Measurements from ENCODE around the gene PLAC9.
"Not testable (repeated sequence)": the region's sequence is repeated elsewhere in the genome, so short reads cannot be mapped to it uniquely, and the experiment has no call there.

Gene PLAC9

GRCh38 chr10:80132299-80133139 is at the start of gene PLAC9:
TSS of gene PLAC9 (plus strand) at chr10:80132730. CDS start at chr10:80132763, 33 bp downstream.
- TF ChIP-seq CTCF (IDR thresholded peaks at IDR 0.05; ENCODE audit: insufficient read depth, missing control alignments), result no peak
- DNase-seq (ENCODE audit: insufficient read length, low spot score), result no peak
- no peak for FAIRE-seq

- no peak for TF ChIP-seq CTCF (IDR thresholded peaks at IDR 0.05; ENCODE audit: insufficient read depth, missing control alignments)
- DNase-seq (ENCODE audit: insufficient read length, low spot score), result no peak
These were observed 42.4 kb upstream of the PLAC9 start for GRCh38 chr10:80090121-80090520.

GRCh38 chr10:80094231-80094630 is 38.3 kb upstream of the PLAC9 start:
- DNase-seq (ENCODE audit: insufficient read length, low spot score), result no peak
- FAIRE-seq, result no peak
- TF ChIP-seq CTCF (IDR thresholded peaks at IDR 0.05; ENCODE audit: insufficient read depth, missing control alignments), result no peak

More at GRCh38 chr10:80090121-80090520, 42.4 kb upstream of the PLAC9 start:
- FAIRE-seq, result no peak

GRCh38 chr10:80098272-80098671 is 34.3 kb upstream of the PLAC9 start:
- DNase-seq (ENCODE audit: insufficient read length, low spot score); FAIRE-seq: not testable (repeated sequence)

GRCh38 chr10:80099295-80099694 is 33.2 kb upstream of the PLAC9 start:
- not testable (repeated sequence) for FAIRE-seq; DNase-seq (ENCODE audit: insufficient read length, low spot score)

GRCh38 chr10:80100116-80100515 is 32.4 kb upstream of the PLAC9 start:
- no peak for DNase-seq (ENCODE audit: insufficient read length, low spot score)
- no peak for TF ChIP-seq CTCF (IDR thresholded peaks at IDR 0.05; ENCODE audit: insufficient read depth, missing control alignments)
- FAIRE-seq, result no peak

GRCh38 chr10:80100861-80101695 is 31.5 kb upstream of the PLAC9 start:
- no peak for TF ChIP-seq CTCF (IDR thresholded peaks at IDR 0.05; ENCODE audit: insufficient read depth, missing control alignments)
- FAIRE-seq (no peak), DNase-seq (ENCODE audit: insufficient read length, low spot score) (no peak)

All from D721Med (cell line).